NCI-H446 (cell line): Measurements from ENCODE around the gene ENDOD1.

Experiments
- DNase-seq, 2 experiments: peaks; one replicate each; lab custom pipeline; 2025; lab: John Stamatoyannopoulos, UW

ENDOD1 gene

DNA sequence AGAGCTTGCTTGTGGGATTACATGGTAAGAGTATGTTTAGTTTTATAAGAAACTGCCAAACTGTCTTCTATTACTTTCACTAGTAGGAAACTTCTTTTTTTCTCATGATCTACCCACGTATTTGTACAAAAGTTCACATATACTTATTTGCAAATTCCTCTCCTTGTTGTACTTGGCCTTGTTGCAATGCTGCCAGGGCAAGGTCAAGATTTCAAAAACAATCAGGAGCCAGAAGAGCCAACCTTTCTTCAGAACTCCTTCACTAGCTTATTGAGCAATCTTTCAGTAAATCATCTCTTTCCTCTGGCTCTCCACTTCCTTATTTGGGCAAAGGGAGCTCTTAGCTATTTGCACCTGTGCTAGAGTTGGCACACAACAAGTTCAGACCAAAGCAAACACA, 13.2 kb upstream of the ENDOD1 start:
- DNase-seq: no peak

DNA sequence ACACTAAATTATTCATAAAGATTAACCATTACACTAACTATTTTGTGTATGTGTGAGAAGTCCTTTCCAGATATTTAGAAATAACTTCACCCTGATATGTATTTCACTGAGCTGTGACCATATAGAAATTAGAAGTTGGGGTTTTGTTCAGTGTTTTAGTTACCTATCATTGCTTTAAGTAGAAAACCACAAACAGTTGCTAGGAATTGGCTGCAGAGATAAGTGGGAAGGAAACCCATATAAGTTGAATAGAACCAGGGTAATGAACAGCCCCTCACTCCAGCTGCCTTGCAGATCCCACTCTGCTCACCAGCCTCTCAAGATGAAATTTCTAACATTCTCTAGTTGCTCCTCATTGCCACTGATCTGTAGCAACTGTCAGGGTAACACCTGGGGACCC, 12.7 kb upstream of the ENDOD1 start:
- no peak for DNase-seq

GRCh38 chr11:95078526-95078925, 11.1 kb upstream of the ENDOD1 start:
- no peak for DNase-seq

DNA sequence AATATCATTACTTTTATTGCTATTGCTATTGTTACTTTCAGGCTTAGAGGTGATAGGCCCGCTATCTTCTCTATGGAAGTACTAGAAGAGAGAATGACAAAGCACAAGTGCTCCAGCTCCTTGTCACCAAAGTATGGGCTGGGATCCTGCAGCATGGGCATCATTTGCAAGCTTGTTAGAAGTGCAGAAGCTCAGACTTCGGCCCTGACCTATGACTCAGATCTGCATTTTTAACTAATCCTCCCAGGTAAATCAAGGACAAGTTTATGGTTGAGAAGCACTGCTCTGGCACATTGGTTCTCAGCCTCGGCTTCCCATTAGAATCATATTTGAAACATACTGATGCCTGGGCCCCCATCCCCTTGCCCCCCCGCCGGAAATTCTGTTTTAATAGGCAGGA, 8.6 kb upstream of the ENDOD1 start:
- DNase-seq: no peak

DNA sequence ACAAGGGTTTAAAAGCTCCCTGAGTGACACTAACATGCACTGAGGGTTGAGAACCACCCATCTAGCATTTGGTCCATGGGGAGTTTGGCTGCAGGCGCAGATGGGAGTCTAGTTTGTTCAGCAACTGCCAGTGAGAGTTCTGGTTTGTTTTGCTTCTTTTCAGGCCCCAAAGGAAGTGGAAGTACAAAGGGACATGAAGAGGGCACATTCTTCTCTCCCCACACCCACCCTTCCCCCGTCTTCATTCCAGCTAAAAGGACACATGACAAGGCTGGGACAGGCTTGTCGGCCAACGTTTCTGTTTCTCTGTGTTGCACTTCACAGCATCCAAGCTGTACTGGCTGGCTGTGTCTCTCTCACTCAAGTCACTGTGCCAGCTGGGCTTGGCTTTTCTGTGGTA, 8.2 kb upstream of the ENDOD1 start:
- no peak for DNase-seq

DNA sequence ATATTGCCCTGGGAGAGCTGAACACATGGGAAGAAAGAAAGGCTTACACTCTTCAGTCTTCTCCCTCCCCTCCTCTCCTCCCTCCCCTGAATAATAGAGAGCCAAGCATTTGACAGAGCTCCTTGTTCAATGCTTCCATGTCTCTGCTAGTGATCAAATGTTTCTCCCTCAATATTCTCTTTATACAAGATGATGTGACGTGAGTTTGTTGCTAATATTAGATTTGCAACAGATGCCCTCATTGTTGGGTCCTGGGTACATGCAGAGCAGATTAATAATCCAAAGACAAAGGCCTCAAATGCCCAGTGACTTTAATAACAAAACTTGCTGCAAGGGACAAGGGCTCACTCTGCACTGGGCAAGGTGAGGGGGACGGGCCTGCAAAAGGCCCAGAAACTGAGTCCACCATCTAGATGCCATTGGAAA, 7.1 kb upstream of the ENDOD1 start:
- no peak for DNase-seq

DNA sequence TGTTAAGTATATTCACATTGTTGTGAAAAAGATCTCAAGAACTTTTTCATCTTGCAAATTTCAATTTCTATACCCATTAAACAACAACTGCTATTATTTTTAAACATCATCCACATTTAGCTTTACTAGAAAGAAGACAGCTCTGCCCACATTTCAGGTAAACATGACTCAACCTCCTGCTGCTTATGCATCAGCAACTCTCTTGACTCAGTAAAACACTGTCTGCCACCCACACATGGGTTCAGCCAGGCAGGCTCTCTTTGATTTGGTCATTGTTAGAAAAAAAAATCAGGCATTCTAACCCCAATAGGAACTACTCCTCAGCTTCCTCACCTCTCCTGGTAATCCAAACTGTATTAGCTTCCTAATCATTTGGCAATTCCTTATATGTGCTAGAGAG, 5.1 kb upstream of the ENDOD1 start:
- DNase-seq: no peak

- no peak for DNase-seq
Observed at GRCh38 chr11:95085117-95085816, 4.4 kb upstream of the ENDOD1 start.

DNA sequence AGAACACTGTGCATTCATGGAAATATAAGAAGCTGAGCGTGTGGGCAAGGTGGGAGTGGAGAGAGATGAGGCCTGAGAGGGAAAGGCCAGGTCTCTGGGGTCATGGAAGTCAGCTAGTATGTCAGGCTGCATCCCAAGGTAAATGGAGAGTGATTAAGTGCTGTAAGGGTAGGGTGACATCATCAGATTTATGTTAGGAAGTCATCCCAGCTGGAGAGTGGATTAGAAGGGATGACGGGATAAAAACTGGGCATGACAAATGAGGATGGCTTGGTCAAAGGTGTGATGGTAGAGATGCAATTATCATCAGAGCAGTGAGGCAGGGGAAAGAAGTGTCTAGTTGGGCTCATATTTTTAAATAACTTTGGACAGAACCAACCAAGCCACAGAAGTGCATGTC, 3.5 kb upstream of the ENDOD1 start:
- DNase-seq: no peak

DNA sequence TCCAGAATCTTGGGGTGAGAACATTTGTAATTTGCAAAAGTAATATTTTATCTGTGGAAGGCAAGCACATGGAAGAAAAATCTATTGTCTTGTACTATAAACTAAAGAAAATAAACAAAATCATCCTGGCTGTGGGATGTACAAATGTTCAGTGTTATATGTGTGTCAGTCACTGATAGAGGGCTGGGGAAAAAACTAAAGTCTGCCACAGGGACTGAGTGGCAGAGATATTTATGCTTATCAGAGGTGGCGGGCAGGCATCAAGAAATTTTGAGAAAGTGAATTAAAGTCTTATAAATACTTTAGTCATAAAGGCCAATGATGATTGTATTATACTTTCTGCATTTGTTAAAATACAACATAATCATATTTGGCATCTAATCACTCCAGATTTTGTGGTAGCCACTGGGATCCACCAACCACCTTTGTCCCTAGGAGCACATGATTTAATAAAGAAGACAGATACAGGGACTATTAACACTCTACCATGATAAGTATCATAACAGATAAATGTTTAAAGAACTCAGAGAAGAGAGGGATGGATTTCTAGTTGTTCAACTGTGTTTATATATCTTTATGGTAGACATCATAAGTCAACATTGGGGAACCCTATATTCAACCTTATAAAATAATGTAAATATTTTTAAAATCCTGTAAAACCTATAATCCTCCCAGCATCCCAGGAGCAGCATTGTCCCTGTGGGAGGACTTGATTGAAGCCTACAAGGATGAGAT, 2.6 kb upstream of the ENDOD1 start:
- DNase-seq: no peak

DNA sequence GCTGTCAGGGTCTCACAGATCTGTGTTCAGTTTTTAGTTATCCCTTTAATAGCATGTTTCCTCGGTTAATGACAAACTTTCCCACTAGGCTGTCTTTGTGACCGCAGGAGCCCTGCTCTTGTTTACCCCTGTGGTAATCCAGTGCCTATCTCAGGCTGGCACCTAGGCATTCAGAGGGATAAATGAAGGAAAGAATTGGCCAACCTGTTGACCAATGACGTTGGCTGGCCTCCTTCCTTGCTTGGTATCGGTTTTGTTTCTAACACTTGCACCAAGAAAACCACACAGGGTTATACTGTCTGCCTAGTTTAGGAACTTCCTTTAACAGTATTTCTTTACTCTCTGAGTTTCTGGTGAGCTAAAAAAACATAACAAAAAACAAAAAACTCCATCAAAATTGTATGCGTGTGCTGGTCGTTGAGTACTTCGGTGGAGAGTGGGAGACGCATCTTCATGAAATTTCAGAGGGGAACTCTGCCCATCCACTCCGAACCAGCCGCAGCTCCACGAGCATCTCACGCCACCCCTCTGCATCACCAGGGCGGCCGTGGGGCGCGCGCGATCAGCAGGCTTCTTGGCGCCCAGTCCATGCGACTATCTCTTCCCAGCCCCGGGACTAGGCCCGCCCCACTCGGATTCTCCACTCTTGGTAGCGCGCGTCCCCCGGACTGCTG, 563 bp upstream of the ENDOD1 start:
- no peak for DNase-seq

DNA sequence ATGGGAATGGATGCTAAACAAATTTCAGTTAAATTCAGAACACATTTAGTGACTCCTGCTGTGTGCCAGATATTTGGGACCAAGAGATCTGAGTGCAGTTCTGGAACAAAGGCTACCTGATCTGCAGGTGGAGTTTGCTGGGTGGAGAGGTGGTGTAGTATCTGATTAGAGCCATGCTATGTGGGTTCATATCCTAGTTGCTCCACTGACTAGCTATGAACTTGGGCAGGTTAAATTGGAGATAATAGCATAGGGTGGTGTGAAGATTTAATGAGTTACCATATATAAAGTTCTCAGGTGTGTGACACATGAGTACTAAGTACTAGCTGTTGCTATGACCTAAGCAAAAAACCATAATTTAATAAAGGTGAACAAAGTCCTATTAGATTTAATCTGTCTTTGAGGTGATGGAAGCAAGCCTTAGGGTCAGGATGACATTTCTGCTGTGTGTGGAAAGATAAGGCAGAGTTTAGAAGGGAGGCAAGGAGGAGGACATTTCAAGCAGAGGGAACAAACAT, 2.1 kb downstream of the ENDOD1 start:
- DNase-seq: no peak

DNA sequence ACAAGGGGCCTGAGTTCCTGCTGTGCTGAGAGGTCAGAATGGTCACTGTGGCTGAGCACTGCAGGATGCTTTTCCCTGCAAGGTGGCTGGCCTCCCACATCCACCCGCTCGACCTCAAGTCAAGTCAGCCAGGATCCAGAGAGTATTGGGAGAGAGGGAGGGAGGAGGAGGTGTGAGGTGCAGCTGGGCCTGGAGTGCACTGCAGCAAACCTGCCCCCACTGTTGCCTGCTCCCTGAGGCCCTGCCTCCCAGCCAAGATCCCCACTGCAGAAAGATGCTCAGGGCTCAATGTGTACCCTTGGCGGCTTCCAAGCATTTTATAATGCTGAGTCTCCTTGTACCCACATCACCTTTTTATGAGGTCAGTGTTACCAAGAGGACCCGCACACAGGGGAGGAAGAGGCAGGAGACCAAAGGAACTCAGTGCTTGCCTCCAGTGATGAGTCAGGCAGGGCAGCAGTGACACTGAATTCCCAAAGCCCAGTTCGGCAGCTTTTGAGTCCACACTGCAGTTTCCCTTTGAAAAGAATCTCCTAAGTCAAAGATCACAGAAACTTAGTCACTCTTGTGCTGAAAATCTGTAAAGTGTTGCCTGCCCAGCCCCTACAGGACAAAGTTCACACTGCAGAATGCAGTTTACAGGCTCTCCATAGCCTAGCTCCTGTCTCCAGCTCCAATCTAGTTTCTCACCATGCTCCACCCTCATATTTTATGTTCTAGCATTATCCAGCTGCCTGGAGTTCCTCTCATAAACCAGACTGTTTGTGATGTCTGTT, 3.1 kb downstream of the ENDOD1 start:
- no peak for DNase-seq

GRCh38 chr11:95093548-95093947, 3.9 kb downstream of the ENDOD1 start:
- no peak for DNase-seq

GRCh38 chr11:95095858-95096587, 6.4 kb downstream of the ENDOD1 start:
- peak in 1 of 2 experiments; percentile 76 for DNase-seq

DNA sequence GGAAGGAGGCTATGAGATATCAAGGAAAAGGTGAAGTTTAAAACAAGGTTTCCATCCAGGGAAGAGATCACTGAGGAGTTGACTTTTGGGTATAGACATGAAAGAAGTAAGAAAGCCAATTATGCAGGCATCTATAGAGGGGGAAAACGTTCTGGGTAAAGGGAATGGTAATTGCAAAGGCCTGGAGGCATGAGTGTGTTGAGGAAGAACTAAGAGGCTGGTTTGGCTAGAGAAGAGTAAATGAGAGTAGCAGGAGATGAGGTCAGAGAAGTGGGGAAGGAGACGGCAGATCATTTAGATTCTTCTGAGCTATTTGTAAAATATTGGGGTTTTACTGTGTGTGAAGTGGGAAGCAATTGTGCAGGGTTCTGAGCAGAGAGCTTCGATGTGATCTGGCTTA, 7.6 kb downstream of the ENDOD1 start:
- DNase-seq: no peak

DNA sequence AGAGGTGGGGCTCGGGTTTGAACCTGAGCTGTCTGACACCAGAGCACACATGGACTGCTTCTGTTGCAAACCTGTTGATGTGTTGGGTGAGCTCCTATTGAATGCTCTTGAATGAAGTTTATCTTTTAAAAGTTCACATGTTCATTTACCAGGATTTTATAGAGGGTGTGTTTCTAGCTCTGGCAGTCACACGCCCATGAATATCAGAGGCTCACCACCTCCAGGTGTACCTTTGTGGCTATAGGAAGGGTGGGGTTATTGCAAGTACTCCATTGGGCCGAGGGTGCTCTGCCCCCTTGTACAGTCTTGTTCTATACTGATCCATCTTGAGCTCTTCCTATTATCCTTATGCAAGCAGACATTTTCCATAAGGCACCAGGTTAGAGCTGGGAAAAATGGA, 9.2 kb downstream of the ENDOD1 start:
- no peak for DNase-seq

DNA sequence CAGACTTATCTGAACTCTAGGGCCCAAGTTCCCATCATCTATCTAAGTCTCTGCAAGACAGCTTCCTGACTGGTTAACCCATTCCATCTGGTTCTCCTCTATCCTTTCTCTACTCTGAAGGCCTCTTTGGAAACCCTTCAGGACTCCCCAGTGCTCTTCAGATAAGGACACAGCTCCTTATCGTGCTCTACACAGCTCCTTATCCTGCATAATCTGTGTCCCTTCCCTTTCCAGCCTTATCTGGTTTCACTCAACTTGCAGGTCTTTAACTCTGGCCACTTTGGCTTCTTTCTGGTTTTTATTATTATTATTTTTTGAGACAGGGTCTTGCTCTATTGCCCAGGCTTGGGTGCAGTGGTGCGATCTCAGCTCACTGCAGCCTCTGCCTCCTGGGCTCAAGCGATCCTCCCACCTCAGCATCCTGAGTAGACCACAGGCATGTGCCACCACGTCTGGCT, 10.6 kb downstream of the ENDOD1 start:
- DNase-seq: no peak

GRCh38 chr11:95100856-95101507, 11.3 kb downstream of the ENDOD1 start:
- DNase-seq: peak in 1 of 2 experiments; percentile 73

DNA sequence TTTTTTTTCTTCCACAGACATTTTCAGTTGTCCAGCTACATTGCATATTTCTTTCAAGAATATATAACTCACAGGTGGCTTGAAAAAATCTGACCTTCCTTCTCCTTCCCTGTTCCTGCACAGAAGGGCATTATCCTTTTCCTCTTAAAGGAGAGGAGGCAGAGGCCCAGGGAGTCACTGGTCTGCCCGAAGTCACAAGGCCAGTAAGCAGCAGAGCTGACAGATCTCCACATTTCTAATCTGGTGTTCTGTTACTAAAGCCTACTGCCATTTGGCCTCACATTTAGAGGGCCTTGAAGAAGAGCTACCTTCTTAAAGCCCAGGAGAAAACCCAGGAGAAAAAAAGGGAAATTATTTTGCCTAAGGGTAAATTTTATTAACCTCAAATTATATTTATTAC, 12.3 kb downstream of the ENDOD1 start:
- DNase-seq: no peak

GRCh38 chr11:95102733-95103132, 13.1 kb downstream of the ENDOD1 start:
- DNase-seq: no peak
